HL-60/S4 treated with phorbol 12-myristate 13-acetate at 8.2 ng/mL for 4 days and 3 days (cell line): Measurements from ENCODE around the gene SENP6.
"Not testable (repeated sequence)": the region's sequence is repeated elsewhere in the genome, so short reads cannot be mapped to it uniquely, and the experiment has no call there.

Source experiments
- in situ Hi-C: fragments of 300-500 bp; cut with MboI; formaldehyde crosslinking; loops from 2 replicates; pipeline ENCODE4 v1.15.0; 2022; ENCODE audit warnings: low sequenced_read_pairs

Gene SENP6, protein sequence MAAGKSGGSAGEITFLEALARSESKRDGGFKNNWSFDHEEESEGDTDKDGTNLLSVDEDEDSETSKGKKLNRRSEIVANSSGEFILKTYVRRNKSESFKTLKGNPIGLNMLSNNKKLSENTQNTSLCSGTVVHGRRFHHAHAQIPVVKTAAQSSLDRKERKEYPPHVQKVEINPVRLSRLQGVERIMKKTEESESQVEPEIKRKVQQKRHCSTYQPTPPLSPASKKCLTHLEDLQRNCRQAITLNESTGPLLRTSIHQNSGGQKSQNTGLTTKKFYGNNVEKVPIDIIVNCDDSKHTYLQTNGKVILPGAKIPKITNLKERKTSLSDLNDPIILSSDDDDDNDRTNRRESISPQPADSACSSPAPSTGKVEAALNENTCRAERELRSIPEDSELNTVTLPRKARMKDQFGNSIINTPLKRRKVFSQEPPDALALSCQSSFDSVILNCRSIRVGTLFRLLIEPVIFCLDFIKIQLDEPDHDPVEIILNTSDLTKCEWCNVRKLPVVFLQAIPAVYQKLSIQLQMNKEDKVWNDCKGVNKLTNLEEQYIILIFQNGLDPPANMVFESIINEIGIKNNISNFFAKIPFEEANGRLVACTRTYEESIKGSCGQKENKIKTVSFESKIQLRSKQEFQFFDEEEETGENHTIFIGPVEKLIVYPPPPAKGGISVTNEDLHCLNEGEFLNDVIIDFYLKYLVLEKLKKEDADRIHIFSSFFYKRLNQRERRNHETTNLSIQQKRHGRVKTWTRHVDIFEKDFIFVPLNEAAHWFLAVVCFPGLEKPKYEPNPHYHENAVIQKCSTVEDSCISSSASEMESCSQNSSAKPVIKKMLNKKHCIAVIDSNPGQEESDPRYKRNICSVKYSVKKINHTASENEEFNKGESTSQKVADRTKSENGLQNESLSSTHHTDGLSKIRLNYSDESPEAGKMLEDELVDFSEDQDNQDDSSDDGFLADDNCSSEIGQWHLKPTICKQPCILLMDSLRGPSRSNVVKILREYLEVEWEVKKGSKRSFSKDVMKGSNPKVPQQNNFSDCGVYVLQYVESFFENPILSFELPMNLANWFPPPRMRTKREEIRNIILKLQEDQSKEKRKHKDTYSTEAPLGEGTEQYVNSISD

DNA sequence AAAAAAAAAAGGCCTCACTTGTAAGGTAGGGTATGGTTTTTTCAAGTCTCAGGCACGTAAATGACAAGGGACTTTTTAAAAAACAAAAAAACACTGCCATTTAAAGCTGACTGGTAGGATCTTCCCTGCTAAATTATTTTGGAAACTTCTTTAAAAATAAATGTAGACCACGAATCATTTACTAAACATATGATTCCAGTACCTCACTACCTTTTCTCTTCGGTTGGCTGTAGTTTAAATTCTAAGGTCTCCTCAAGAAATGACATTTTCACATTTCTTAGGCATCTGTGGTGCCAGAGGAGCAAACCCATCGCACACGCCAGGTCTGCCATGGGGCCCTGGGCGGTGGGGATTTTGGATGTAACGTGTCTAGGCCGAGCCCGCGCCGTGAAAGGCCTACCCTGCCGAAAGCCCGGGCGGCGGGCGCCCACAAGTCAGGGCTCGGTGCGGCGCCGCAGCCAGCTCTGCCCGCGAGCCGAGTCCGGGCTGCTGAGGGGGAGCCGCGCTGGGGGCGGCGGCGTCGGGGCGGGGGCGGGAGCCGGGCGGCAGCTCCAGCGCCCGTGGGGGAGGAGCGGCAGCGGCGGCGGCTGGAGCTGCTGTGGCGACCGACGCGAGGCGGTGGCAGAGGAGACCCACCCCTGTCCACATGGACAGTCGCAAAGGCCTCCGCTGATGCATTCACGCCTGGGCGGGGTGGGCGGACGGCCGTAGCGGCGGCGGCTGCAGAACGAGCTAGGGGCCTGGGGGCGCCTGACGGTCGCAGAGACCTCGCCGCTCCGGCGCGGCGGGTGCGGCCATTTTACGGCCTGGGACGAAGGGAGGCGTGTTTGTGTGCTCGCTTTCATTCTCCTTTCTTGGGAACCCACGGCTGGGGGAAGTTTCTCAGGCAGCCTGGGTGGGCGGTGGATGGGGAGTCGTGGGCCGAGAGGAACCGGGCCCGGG lies at the start of gene SENP6:
SENP6 (plus strand) TSS at position 577 of the 942 bp plus-strand sequence. CDS start 645 bp downstream, outside the sequence.
- in situ Hi-C loops: no loop called here

DNA sequence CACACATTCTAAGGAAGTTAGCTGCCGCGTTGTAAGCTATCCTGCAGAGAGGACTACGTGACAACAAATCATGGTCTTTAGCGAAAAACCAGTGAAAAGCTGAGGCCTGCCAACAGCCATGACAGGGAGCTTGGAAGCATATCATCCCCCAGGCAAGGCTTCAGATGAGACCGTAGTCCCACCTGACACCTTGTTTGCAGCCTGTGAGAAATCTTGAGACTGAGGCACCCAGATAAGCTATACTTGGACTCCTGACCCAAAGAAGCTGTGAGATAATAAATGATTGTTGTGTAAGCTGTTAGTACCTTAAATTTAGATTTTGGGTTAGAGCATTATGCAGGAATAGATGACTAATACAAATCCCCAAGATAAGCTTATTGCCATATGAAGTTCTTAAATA lies 45.4 kb upstream of the SENP6 start:
- in situ Hi-C loops: no loop called here

GRCh38 chr6:75557068-75557467 lies 44.6 kb upstream of the SENP6 start:
- in situ Hi-C loops: no loop called here

DNA sequence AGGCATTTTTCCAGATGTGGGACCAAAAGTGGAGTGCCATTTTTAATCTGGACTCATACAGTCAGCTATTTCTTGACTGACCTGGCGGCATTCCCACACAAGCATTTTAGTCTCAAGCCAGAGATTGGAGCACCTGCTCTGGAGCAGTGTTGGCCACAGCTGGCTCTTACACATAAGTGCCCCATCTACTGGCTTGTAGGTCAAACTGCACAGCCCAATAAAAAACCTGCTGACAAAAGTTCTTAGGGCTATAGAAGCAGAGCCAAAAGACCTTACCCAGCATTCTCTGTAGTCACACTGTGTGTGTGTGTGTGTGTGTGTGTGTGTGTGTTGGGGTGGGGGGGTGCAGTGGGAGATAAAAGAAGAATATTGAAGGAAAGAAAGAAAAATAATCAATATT lies 38.6 kb upstream of the SENP6 start:
- in situ Hi-C loops: no loop called here

- in situ Hi-C loops: no loop called here
These were observed 35.4 kb upstream of the SENP6 start for GRCh38 chr6:75566137-75566767.

DNA sequence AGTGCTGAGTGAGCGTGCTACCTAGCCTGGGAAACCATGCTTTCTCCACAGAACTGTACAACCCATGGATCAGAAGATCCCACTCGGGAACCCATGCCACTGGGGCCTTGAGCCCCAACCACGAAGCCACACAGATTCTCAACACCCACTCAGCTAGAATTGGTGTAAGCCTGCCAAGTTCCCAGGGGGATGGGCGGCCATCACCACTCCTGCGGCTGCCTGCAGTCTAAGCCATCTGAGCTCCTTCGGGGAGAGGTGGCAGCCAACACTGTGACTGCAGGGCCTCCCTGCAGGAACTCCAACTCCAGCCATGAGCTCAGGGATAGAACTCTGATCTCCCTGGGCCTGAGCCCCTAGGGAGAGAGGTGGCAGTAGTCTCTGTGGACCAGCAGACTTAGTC lies 33.6 kb upstream of the SENP6 start:
- in situ Hi-C loops: no loop called here

GRCh38 chr6:75568965-75569364 lies 32.7 kb upstream of the SENP6 start:
- in situ Hi-C loops: no loop called here

DNA sequence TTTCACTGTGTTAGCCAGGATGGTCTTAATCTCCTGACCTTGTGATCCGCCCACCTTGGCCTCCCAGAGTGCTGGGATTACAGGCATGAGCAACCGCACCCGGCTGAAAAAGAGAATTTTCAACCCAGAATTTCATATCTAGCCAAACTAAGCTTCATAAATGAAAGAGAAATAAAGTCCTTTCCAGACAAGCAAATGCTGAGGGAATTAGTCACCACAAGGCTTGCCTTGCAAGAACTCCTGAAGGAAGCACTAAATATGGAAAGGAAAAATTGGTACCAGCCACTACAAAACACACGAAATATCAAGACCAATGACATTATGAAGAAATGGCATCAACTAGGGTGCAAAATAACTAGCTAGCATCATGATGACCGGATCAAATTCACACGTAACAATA lies 31.0 kb upstream of the SENP6 start:
- in situ Hi-C loops: not testable (repeated sequence)

GRCh38 chr6:75572072-75572471 lies 29.6 kb upstream of the SENP6 start:
- in situ Hi-C loops: no loop called here

DNA sequence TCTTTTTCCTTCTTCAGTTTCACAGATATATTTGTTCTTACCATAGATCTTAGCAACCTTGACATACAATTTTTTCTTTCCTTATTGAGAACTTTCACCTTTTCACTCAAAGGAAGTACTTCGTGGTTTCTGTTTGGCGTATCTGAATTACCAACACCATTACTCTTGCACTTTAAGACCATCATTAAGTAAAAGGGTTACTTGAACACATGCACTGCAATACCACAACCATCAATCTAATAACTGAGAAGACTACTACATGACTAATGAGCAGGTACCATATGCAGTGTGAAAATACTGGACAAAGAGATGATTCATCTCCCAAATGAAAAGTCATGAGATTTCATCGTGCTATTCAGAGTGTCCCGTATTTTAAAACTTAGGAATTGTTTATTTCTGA lies 21.7 kb upstream of the SENP6 start:
- in situ Hi-C loops: no loop called here

- in situ Hi-C loops: no loop called here
These were observed 20.4 kb upstream of the SENP6 start for GRCh38 chr6:75581231-75581630.

GRCh38 chr6:75584552-75584951 lies 17.1 kb upstream of the SENP6 start:
- in situ Hi-C loops: not testable (repeated sequence)

DNA sequence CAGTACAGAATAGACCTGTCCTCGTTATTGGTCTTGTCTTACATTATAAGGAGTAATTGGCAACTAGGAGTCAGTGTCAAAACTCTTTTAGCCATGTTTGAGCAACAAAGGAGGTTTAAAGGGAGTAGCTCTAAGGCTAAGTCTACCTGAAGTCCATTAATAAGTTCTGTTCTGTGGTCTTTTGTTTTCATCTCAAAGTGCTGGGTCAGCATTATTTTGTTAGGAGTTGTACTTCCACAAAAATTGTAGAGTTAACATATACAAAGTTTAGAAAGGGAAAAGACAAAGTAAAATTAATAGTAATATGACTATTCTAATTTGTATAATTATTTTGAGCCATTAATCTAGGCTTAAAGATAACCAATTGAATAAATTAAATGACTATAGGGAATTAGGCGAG lies 12.7 kb upstream of the SENP6 start:
- in situ Hi-C loops: no loop called here

- in situ Hi-C loops: no loop called here
These were observed 11.3 kb upstream of the SENP6 start for GRCh38 chr6:75590370-75590769.

DNA sequence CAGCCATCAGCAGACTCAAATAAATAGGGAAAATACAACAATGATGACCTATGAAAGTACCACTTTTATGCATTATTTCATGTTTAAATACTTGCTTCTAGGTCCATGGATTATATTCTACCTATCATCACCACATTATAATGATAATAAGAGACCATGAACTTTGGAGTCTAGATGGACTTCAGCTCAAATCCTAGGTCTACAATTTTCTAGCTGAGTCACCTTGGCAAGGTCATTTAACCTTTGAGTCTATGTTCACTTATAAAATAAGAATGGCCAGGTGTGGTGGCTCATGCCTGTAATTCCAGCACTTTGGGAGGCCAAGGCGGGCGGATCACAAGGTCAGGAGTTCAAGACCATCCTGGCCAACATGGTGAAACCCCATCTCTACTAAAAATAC lies 5.3 kb upstream of the SENP6 start:
- in situ Hi-C loops: not testable (repeated sequence)

DNA sequence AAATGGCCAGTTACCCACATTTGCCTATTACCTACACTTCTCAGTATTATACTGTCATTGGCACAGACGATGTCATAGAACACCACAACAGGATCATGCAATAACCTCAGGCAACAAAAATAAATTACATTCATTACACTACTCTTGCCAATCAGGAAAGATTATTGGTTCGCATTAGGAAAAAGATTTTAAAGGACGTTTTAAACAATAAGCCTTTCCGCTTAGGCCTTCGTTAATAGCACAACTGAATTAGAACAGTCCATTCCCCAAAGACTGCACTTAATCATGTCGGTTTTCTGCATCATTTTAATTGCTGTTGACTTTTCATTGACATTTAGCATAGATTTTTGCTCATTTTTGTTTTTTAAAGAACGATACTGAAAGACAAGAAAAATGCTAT lies 912 bp upstream of the SENP6 start:
- in situ Hi-C loops: no loop called here

DNA sequence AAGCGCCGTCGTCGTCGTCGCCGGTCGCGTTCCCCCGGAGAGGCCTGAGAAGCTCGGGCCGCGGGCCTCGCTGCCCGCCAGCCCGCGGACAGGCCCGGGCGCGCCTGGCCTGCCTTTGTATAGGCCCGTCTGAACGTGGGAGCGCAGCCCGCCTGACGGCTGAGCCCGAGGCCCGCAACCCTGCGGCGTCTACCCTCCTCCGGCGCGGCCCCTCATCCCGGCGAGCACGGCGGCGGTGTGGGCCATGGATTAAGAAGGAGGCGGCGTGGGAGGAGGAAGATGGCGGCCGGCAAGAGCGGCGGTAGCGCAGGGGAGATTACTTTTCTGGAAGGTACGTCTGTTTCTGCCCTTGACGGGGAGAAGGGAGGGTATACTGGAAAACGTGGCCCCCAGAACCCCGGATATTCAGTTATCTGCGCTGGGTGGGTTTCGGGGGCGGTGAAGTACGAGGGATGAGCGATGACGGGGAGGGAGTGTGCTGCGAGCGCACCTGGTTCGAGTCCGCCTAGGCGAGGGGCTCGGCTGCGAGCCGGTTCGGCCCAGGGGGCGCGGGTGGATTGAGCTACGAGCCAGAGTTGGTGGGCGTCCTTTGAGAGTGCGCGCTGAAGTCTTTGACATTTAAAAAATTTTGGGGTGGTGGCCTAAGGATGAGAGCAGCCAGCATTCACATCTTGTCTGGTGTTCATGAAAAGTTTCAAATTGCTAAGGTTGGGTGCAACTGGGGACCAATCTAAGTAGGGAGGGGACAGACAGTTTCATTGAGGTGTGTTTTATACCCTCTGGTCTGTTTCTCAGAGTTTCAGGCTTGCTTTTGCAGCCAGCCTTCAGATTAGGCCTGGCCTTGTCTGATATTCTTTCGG lies 796 bp downstream of the SENP6 start:
- in situ Hi-C loops: no loop called here

DNA sequence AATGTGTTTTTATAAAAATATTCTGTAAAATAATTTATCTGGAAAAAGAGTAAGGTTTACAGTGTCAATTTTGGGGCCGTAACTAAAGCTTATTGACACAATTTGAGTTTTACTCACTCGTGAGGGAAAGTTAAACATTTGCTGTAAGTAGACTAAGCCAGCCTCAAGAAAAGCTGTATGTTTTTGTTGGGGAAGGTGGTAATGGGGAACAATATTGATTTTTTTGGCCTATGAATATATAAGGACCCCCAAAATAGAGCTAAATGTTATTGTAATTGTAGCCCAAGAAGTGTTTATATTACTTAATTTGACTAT lies 1.4 kb downstream of the SENP6 start:
- in situ Hi-C loops: no loop called here

GRCh38 chr6:75604294-75604693 lies 2.6 kb downstream of the SENP6 start:
- in situ Hi-C loops: no loop called here
